Measurements from ENCODE around the gene EXOC6. TPM values are rescaled to one million over a fixed set of nuclear protein-coding genes. Genes with fewer than 3 reads are reported as not detected.

Gene EXOC6
- total RNA-seq, 4 donors from 2014 or later: 5.9 to 16.6 (median 11.2) TPM

- H3K27me3 ChIP-seq: no peaks in the 10 kb centered on the region
- no peak overlapping the region for H3K27ac ChIP-seq
- H3K9me3 ChIP-seq: no peaks in the 10 kb centered on the region
- H3K4me3 ChIP-seq: no peak overlapping the region
- TF ChIP-seq, protein P1, sequence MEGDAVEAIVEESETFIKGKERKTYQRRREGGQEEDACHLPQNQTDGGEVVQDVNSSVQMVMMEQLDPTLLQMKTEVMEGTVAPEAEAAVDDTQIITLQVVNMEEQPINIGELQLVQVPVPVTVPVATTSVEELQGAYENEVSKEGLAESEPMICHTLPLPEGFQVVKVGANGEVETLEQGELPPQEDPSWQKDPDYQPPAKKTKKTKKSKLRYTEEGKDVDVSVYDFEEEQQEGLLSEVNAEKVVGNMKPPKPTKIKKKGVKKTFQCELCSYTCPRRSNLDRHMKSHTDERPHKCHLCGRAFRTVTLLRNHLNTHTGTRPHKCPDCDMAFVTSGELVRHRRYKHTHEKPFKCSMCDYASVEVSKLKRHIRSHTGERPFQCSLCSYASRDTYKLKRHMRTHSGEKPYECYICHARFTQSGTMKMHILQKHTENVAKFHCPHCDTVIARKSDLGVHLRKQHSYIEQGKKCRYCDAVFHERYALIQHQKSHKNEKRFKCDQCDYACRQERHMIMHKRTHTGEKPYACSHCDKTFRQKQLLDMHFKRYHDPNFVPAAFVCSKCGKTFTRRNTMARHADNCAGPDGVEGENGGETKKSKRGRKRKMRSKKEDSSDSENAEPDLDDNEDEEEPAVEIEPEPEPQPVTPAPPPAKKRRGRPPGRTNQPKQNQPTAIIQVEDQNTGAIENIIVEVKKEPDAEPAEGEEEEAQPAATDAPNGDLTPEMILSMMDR (IDR thresholded peaks at IDR 0.05): no peak
- TF ChIP-seq POLR2A (IDR thresholded peaks at IDR 0.05) (no peak), EP300 (IDR thresholded peaks at IDR 0.05) (no peak)
- 81 to 85% methylated on average over 3 of the region's 3 CpGs for WGBS, 2 donors
- H3K36me3 ChIP-seq: no peaks in the 10 kb centered on the region
- peaks cover 0 to 3% (median 0%) of the 10 kb centered on the region in 4 donors for H3K4me1 ChIP-seq
- DNase-seq (ENCODE audit: low spot score in 2 of 2): no peak
Observed at GRCh38 chr10:92995509-92995908, 147.2 kb downstream of the EXOC6 start.

DNA sequence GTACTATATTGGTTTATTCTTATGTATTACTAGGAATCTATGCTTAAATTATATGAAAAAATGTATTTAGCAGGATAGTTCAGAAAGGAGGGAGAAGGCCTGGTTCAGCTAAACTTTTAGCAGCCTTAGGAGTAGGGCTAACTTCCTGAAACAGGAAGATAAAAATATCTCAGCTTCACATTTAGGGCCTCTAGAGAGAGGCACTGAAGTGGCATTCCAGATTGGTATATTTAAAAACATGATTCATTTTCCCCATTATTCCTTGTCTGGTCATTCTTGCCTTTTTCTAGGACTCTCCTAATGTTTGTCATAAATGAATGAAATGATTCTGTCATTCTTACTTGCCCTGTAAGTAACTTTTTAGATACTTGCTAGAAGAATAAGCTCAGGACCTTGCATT, 149.3 kb downstream of the EXOC6 start:
- Histone ChIP-seq H3K36me3 (no peaks in the 10 kb centered on the region), H3K4me3 (no peak overlapping the region), H3K27me3 (no peaks in the 10 kb centered on the region), H3K4me1 (peaks cover 0 to 3% (median 0%) of the 10 kb centered on the region in 4 donors), H3K9me3 (no peaks in the 10 kb centered on the region), H3K27ac (no peak overlapping the region)
- no peak for DNase-seq (ENCODE audit: low spot score in 2 of 2)
- TF ChIP-seq POLR2A (IDR thresholded peaks at IDR 0.05): no peak
- no peak for TF ChIP-seq EP300 (IDR thresholded peaks at IDR 0.05)
- TF ChIP-seq, protein P1 (IDR thresholded peaks at IDR 0.05): no peak

GRCh38 chr10:92999191-92999590, 150.9 kb downstream of the EXOC6 start:
- TF ChIP-seq POLR2A (IDR thresholded peaks at IDR 0.05) (no peak), EP300 (IDR thresholded peaks at IDR 0.05) (no peak)
- TF ChIP-seq, protein P1 (IDR thresholded peaks at IDR 0.05): no peak
- H3K27ac ChIP-seq: no peak overlapping the region
- no peaks in the 10 kb centered on the region for H3K36me3 ChIP-seq
- H3K4me1 ChIP-seq: peaks cover 0 to 3% (median 0%) of the 10 kb centered on the region in 4 donors
- no peaks in the 10 kb centered on the region for H3K9me3 ChIP-seq
- no peaks in the 10 kb centered on the region for H3K27me3 ChIP-seq
- WGBS, 2 donors: 91 to 94% methylated on average over 2 of the region's 2 CpGs
- DNase-seq (ENCODE audit: low spot score in 2 of 2): no peak
- no peak overlapping the region for H3K4me3 ChIP-seq

GRCh38 chr10:93006435-93007039, 158.2 kb downstream of the EXOC6 start:
- H3K36me3 ChIP-seq: no peaks in the 10 kb centered on the region
- no peak for TF ChIP-seq POLR2A (IDR thresholded peaks at IDR 0.05)
- TF ChIP-seq, protein P1 (IDR thresholded peaks at IDR 0.05): peak in 3 of 5 experiments; percentile 26 to 36 (median 35)
- no peak for TF ChIP-seq EP300 (IDR thresholded peaks at IDR 0.05)
- H3K4me1 ChIP-seq: no peaks in the 10 kb centered on the region
- H3K9me3 ChIP-seq: no peaks in the 10 kb centered on the region
- WGBS, 2 donors: 4 to 8% methylated on average over 3 of the region's 3 CpGs
- no peak for DNase-seq (ENCODE audit: low spot score in 2 of 2)
- H3K4me3 ChIP-seq: no peak overlapping the region
- H3K27ac ChIP-seq: no peak overlapping the region
- H3K27me3 ChIP-seq: no peaks in the 10 kb centered on the region

DNA sequence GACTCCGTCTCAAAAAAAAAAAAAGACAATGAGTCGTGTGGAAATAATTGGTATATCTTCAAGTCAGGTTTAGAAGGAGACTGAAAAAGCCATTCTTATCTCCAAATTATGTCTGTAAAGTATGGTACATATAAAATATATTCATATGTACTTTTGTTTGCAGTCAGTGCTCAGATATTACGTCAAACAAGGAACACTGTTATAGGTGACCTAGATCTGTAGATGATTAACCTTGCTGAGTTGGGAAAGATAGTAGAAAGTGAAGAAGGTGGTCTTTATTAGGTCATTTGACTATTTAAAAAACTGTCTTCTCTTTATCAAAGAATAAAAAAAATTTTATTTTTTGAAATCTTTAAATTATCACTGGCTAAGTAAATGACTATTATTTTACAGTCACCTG, 167.4 kb downstream of the EXOC6 start:
- Histone ChIP-seq H3K36me3 (peaks cover 0 to 13% (median 0%) of the 10 kb centered on the region in 3 donors), H3K4me1 (no peaks in the 10 kb centered on the region), H3K27ac (no peak overlapping the region), H3K4me3 (no peak overlapping the region), H3K9me3 (no peaks in the 10 kb centered on the region), H3K27me3 (no peaks in the 10 kb centered on the region)
- TF ChIP-seq EP300 (IDR thresholded peaks at IDR 0.05) (no peak), POLR2A (IDR thresholded peaks at IDR 0.05) (no peak)
- TF ChIP-seq, protein P1 (IDR thresholded peaks at IDR 0.05): no peak
- 91 to 95% methylated on average over 3 of the region's 3 CpGs for WGBS, 2 donors
- DNase-seq (ENCODE audit: low spot score in 2 of 2): no peak
